HCT116 (cell line): ENCODE measurements around the gene C14orf39.

Experiments used
- CTCF ChIP-seq, 3 experiments: fragments of 200-600 bp in 1 of 3; sonication (generic) in 1 of 3; IDR thresholded peaks in 2 of 3; conservative IDR thresholded peaks in 1 of 3; 2 replicates each; pipeline ENCODE4 v1.5.1; 2012 to 2017; ENCODE audit warnings: low read depth in 2 of 3, low read length in 2 of 3, antibody characterized with exemption in 1 of 3, borderline replicate concordance in 1 of 3, control low read depth in 1 of 3, mild to moderate bottlenecking in 1 of 3, mixed read lengths in 1 of 3, mixed run types in 1 of 3, moderate library complexity in 1 of 3; ENCODE audit not compliant: insufficient read depth in 1 of 3
- POLR2A ChIP-seq: IDR thresholded peaks from 2 replicates; pipeline ENCODE4 v1.7.0; 2011; ENCODE audit warnings: borderline replicate concordance; ENCODE audit not compliant: insufficient read depth, insufficient read length; ENCODE audit errors: extremely low read depth
- POLR2AphosphoS5 ChIP-seq: IDR thresholded peaks from 2 replicates; pipeline ENCODE4 v1.6.1; 2011; ENCODE audit warnings: mild to moderate bottlenecking, low read depth, low read length, moderate library complexity
- RAD21 ChIP-seq: IDR thresholded peaks from 2 replicates; pipeline ENCODE4 v1.6.1; 2012; ENCODE audit warnings: low read depth, mild to moderate bottlenecking
- SP1 ChIP-seq: IDR thresholded peaks from 2 replicates; pipeline ENCODE4 v1.6.1; 2012; ENCODE audit warnings: low read depth
- YY1 ChIP-seq: IDR thresholded peaks from 2 replicates; pipeline ENCODE4 v1.6.1; 2011; ENCODE audit warnings: low read length, low read depth, moderate library complexity, mild to moderate bottlenecking; ENCODE audit not compliant: insufficient replicate concordance; ENCODE audit errors: extremely low read depth

GRCh38 chr14:60420050-60420449 is 65.8 kb downstream of the C14orf39 start:
- TF ChIP-seq CTCF (IDR thresholded peaks at IDR 0.05 in 2 of 3, conservative IDR thresholded peaks at IDR 0.05 in 1 of 3; ENCODE audit: borderline replicate concordance in 1 of 3, insufficient read depth in 1 of 3, low read depth in 2 of 3, low read length in 2 of 3) (no peak), SP1 (no peak), POLR2A (no peak), POLR2AphosphoS5 (no peak), RAD21 (no peak), YY1 (no peak)
